Testis (tissue), 2 donors: ENCODE results near the gene JAKMIP2.

ENCODE experiments used
- CTCF ChIP-seq, 3 experiments: fragments of 450-650 bp in 2 of 3; fragments of 200-600 bp in 1 of 3; sonication (generic) in 1 of 3; IDR thresholded peaks; one replicate each; pipeline ENCODE4 v1.5.1; 2016 to 2019; ENCODE audit warnings: antibody characterized with exemption in 3 of 3, mild to moderate bottlenecking in 2 of 3, moderate library complexity in 1 of 3
- POLR2A ChIP-seq: fragments of 450-650 bp; IDR thresholded peaks from one replicate; pipeline ENCODE4 v1.6.1; 2017; ENCODE audit warnings: antibody characterized with exemption, mild to moderate bottlenecking, moderate library complexity

DNA sequence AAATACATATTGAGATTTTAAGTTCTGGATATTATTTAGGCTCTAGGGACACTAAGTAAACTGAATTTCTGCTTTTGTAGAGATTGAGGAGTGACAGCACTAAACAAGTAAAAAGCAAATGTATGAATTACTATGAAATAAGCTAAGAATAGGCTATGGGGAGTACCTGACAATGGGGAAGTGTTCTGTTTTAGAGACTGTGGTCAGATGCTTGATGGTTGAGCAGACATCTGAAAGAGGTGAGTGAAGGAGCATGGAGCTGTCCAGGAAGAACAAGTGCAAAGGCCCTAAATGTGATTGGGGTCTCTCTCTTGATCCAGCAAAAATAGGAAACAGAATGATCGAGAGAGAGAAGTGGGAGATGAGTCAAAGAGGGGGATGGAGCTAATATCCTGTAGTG, 111.7 kb downstream of the JAKMIP2 start:
- TF ChIP-seq CTCF (IDR thresholded peaks at IDR 0.05) (no peak), POLR2A (no peak)
